Measurements from ENCODE around the gene ZP1. TPM values are rescaled to one million over a fixed set of nuclear protein-coding genes. Genes with fewer than 3 reads are reported as not detected.

Gene ZP1
- total and polyA plus RNA-seq, 2 experiments from 2014 or later: 1.0 to 1.3 TPM

- no peaks in the 10 kb centered on the region for H3F3A ChIP-seq (ENCODE audit: insufficient read depth)
- H3K4me2 ChIP-seq (ENCODE audit: unreplicated experiment): no peak overlapping the region
- H3K27ac ChIP-seq: no peak overlapping the region
- H3K79me2 ChIP-seq (ENCODE audit: insufficient read depth): peaks cover 7% of the 10 kb centered on the region; the same call in 1 of the 2 replicates
- no peak for DNase-seq
- 89 to 95% methylated on average over 17 of the region's 17 CpGs for WGBS, 2 experiments (ENCODE audit: low coverage in 1 of 2, low lambda C conversion rate in 2 of 2, missing lambda C conversion rate in 2 of 2)
- TF ChIP-seq EZH2phosphoT487 (IDR thresholded peaks at IDR 0.05; ENCODE audit: insufficient read depth, low read depth) (no peak), EZH2 (IDR thresholded peaks at IDR 0.05; ENCODE audit: insufficient read depth, poor library complexity, severe bottlenecking) (no peak)
- in situ Hi-C loops (cut with MboI): no loop called here
- no peaks in the 10 kb centered on the region; the same call in 1 of the 2 replicates for H3K36me3 ChIP-seq (ENCODE audit: low read depth)
- H4K20me1 ChIP-seq (ENCODE audit: insufficient read depth): no peaks in the 10 kb centered on the region
- no peak overlapping the region for H3K9ac ChIP-seq
- H3K4me3 ChIP-seq: no peak overlapping the region
- H3K27me3 ChIP-seq (replicated peaks; ENCODE audit: insufficient read depth): no peaks in the 10 kb centered on the region
- no peaks in the 10 kb centered on the region for H3K4me1 ChIP-seq (ENCODE audit: insufficient read depth)
- no peak overlapping the region for H2AFZ ChIP-seq
- H3K9me3 ChIP-seq (ENCODE audit: low read depth): no peaks in the 10 kb centered on the region
- no peaks in the 10 kb centered on the region for H3K9me2 ChIP-seq (ENCODE audit: insufficient read depth)
Measured at GRCh38 chr11:60851327-60852104, 15.8 kb upstream of the ZP1 start.

- in situ Hi-C loops (cut with MboI): no loop called here
- H3K79me2 ChIP-seq (ENCODE audit: insufficient read depth): peaks cover 1% of the 10 kb centered on the region; the same call in 1 of the 2 replicates
- no peak overlapping the region for H2AFZ ChIP-seq
- H3K4me2 ChIP-seq (ENCODE audit: unreplicated experiment): no peak overlapping the region
- no peaks in the 10 kb centered on the region for H4K20me1 ChIP-seq (ENCODE audit: insufficient read depth)
- H3K27me3 ChIP-seq (replicated peaks; ENCODE audit: insufficient read depth): no peaks in the 10 kb centered on the region
- no peaks in the 10 kb centered on the region for H3K9me3 ChIP-seq (ENCODE audit: low read depth)
- H3K9me2 ChIP-seq (ENCODE audit: insufficient read depth): no peaks in the 10 kb centered on the region
- DNase-seq: no peak
- H3K9ac ChIP-seq: no peak overlapping the region
- no peaks in the 10 kb centered on the region for H3F3A ChIP-seq (ENCODE audit: insufficient read depth)
- H3K4me3 ChIP-seq: no peak overlapping the region
- H3K36me3 ChIP-seq (ENCODE audit: low read depth): no peaks in the 10 kb centered on the region; the same call in 1 of the 2 replicates
- WGBS, 2 experiments (ENCODE audit: low coverage in 1 of 2, low lambda C conversion rate in 2 of 2, missing lambda C conversion rate in 2 of 2): 77 to 85% methylated on average over 49 to 78 of the region's 78 CpGs
- no peak overlapping the region for H3K27ac ChIP-seq
- no peaks in the 10 kb centered on the region for H3K4me1 ChIP-seq (ENCODE audit: insufficient read depth)
- no peak for TF ChIP-seq EZH2phosphoT487 (IDR thresholded peaks at IDR 0.05; ENCODE audit: insufficient read depth, low read depth)
- no peak for TF ChIP-seq EZH2 (IDR thresholded peaks at IDR 0.05; ENCODE audit: insufficient read depth, poor library complexity, severe bottlenecking)
Measured at GRCh38 chr11:60852117-60852981, 15.0 kb upstream of the ZP1 start.

GRCh38 chr11:60852982-60853950 is 14.1 kb upstream of the ZP1 start:
- no peaks in the 10 kb centered on the region for H3K9me3 ChIP-seq (ENCODE audit: low read depth)
- H2AFZ ChIP-seq: no peak overlapping the region
- no peak overlapping the region for H3K4me2 ChIP-seq (ENCODE audit: unreplicated experiment)
- no peak overlapping the region for H3K4me3 ChIP-seq
- no peaks in the 10 kb centered on the region; the same call in 1 of the 2 replicates for H3K36me3 ChIP-seq (ENCODE audit: low read depth)
- TF ChIP-seq EZH2 (IDR thresholded peaks at IDR 0.05; ENCODE audit: insufficient read depth, poor library complexity, severe bottlenecking): no peak
- TF ChIP-seq EZH2phosphoT487 (IDR thresholded peaks at IDR 0.05; ENCODE audit: insufficient read depth, low read depth): no peak
- no peaks in the 10 kb centered on the region for H3F3A ChIP-seq (ENCODE audit: insufficient read depth)
- no peaks in the 10 kb centered on the region for H4K20me1 ChIP-seq (ENCODE audit: insufficient read depth)
- H3K4me1 ChIP-seq (ENCODE audit: insufficient read depth): no peaks in the 10 kb centered on the region
- no peak overlapping the region for H3K9ac ChIP-seq
- H3K79me2 ChIP-seq (ENCODE audit: insufficient read depth): no peaks in the 10 kb centered on the region
- H3K27me3 ChIP-seq (replicated peaks; ENCODE audit: insufficient read depth): no peaks in the 10 kb centered on the region
- 89% methylated on average over 62 to 66 of the region's 68 CpGs for WGBS, 2 experiments (ENCODE audit: low coverage in 1 of 2, low lambda C conversion rate in 2 of 2, missing lambda C conversion rate in 2 of 2)
- DNase-seq: no peak
- in situ Hi-C loops (cut with MboI): no loop called here
- no peak overlapping the region for H3K27ac ChIP-seq
- H3K9me2 ChIP-seq (ENCODE audit: insufficient read depth): no peaks in the 10 kb centered on the region

Measured in GM23248 (cell line).